K562 (cell line): ENCODE data around the gene C21orf58. TPM values are rescaled to one million over a fixed set of nuclear protein-coding genes. Genes with fewer than 3 reads are reported as not detected.

Source experiments
- ATAC-seq: fragments of 200-7000 bp; cut with Tn5 transposase; 3 replicates; pipeline ENCODE4 v1.9.1; 2020; ENCODE audit warnings: moderate library complexity
- BruUV-seq: library from RNA; stranded (reverse); fragments of 400-500 nt; replicated peaks from 2 replicates; lab custom pipeline; 2021; lab: Mats Ljungman, UMichigan
- CTCF ChIA-PET: fragments of 300-600 bp; formaldehyde crosslinking; extraction: SDS; loops from one replicate; lab custom pipeline; 2021; ENCODE audit warnings: low intra/inter-chr PET ratio; lab: Yijun Ruan, JAX
- POLR2A ChIA-PET: fragments of 300-600, 350-650 bp; sonication (Branson Sonifier 250); formaldehyde crosslinking; extraction: SDS; loops from one replicate; lab custom pipeline; 2021; ENCODE audit warnings: antibody characterized with exemption, inconsistent platforms; lab: Yijun Ruan, JAX
- DNase-seq, 4 experiments: peaks; one replicate each; pipeline versions ENCODE4 v3.0.0 to v3.0.0-alpha.2; 2011 to 2018; ENCODE audit warnings: low spot score in 3 of 4, mixed read lengths in 3 of 4; ENCODE audit errors: extremely low read depth in 1 of 4
- FAIRE-seq: peaks from 2 replicates; lab custom pipeline; 2011; peaks lifted over from hg19 to GRCh38; lab: Jason Lieb, UNC
- H2AFZ ChIP-seq: 2 replicates; pipeline ENCODE4 v1.6.0; 2011; ENCODE audit warnings: low read depth, low read length, control low read depth, inconsistent platforms
- H3K27ac ChIP-seq: fragments of 200-600 bp; 3 replicates; pipeline ENCODE4 v1.8.0; 2011; ENCODE audit warnings: low read depth, mild to moderate bottlenecking, control low read depth, inconsistent platforms, low read length, moderate library complexity, mixed read lengths; ENCODE audit errors: extremely low read depth
- H3K27me3 ChIP-seq, 2 experiments: fragments of 300-600 bp in 1 of 2; 2 replicates in 1 of 2; 3 replicates in 1 of 2; pipeline versions ENCODE4 v1.6.0 to v1.8.0; 2011; ENCODE audit warnings: inconsistent platforms in 2 of 2, low read length in 2 of 2, mild to moderate bottlenecking in 1 of 2, mixed read lengths in 1 of 2, moderate library complexity in 1 of 2; ENCODE audit not compliant: control insufficient read depth in 2 of 2, insufficient read depth in 2 of 2
- H3K36me3 ChIP-seq: fragments of 300-600 bp; 3 replicates; pipeline ENCODE4 v1.8.0; 2011; ENCODE audit warnings: mild to moderate bottlenecking, low read length, inconsistent platforms; ENCODE audit not compliant: control insufficient read depth, insufficient read depth
- H3K4me1 ChIP-seq, 2 experiments: fragments of 200-600 bp in 1 of 2; replicated peaks in 1 of 2; 2 replicates in 1 of 2; 3 replicates in 1 of 2; pipeline versions ENCODE4 v1.5.1 to v1.8.0; 2011; ENCODE audit warnings: inconsistent platforms in 2 of 2, low read length in 2 of 2, mild to moderate bottlenecking in 1 of 2, mixed read lengths in 1 of 2, moderate library complexity in 1 of 2; ENCODE audit not compliant: control insufficient read depth in 2 of 2, insufficient read depth in 2 of 2
- H3K4me2 ChIP-seq: 2 replicates; pipeline ENCODE4 v1.6.1; 2011; ENCODE audit warnings: low read length, control low read depth, inconsistent platforms, mixed read lengths; ENCODE audit not compliant: insufficient read depth
- H3K4me3 ChIP-seq: fragments of 200-600 bp; sonication (generic), shearing (Covaris generic); 2 replicates; pipeline ENCODE4 v1.5.1; 2016; ENCODE audit warnings: control low read depth, inconsistent platforms
- H3K79me2 ChIP-seq: fragments of 200-600 bp; 3 replicates; pipeline ENCODE4 v1.8.0; 2011; ENCODE audit warnings: low read length, inconsistent platforms; ENCODE audit not compliant: control insufficient read depth, insufficient read depth
- H3K9ac ChIP-seq, 2 experiments: 2 replicates each; pipeline versions ENCODE4 v1.6.0 to v1.6.1; 2011; ENCODE audit warnings: low read depth in 2 of 2, low read length in 2 of 2, control low read depth in 1 of 2, inconsistent platforms in 1 of 2, mild to moderate bottlenecking in 1 of 2, mixed read lengths in 1 of 2; ENCODE audit not compliant: insufficient read depth in 1 of 2
- H3K9me1 ChIP-seq: one replicate; pipeline ENCODE4 v1.6.0; 2011; ENCODE audit warnings: inconsistent platforms, mild to moderate bottlenecking, low read length, moderate library complexity; ENCODE audit not compliant: control insufficient read depth, insufficient read depth
- H3K9me3 ChIP-seq: replicated peaks from 2 replicates; pipeline ENCODE4 v1.5.1; 2011; ENCODE audit warnings: low read depth, low read length, inconsistent platforms; ENCODE audit not compliant: control insufficient read depth, insufficient read depth
- H4K20me1 ChIP-seq: replicated peaks from 2 replicates; pipeline ENCODE4 v1.6.1; 2011; ENCODE audit warnings: low read length, inconsistent platforms, mixed read lengths; ENCODE audit not compliant: control insufficient read depth, insufficient read depth
- CXXC5 ChIP-seq: fragments of 250-450 bp; sonication (Bioruptor Pico); IDR thresholded peaks from 2 replicates; pipeline ENCODE4 v1.8.0; 2022; ENCODE audit warnings: inconsistent platforms, mild to moderate bottlenecking, moderate library complexity
- POLR2AphosphoS2 ChIP-seq: IDR thresholded peaks from 2 replicates; pipeline ENCODE4 v1.6.1; 2012; ENCODE audit warnings: low read length, improper control_type of control experiment
- POLR2G ChIP-seq: fragments of 200-400 bp; formaldehyde crosslinking; IDR thresholded peaks from 2 replicates; pipeline ENCODE4 v1.6.1; 2017; ENCODE audit warnings: low read depth, mild to moderate bottlenecking, antibody characterized with exemption, low read length, moderate library complexity
- WGBS: fragments of 100-300 bp; shearing (Covaris generic); methylation state at CpG from one replicate; pipeline ENCODE4 v1.1.6; 2016; ENCODE audit warnings: low coverage, mixed read lengths; ENCODE audit not compliant: insufficient coverage; ENCODE audit errors: missing lambda C conversion rate; 5-methylcytosine and 5-hydroxymethylcytosine counted together
- in situ Hi-C: fragments of 300-500 bp; cut with MboI; formaldehyde crosslinking; loops from 4 replicates; pipeline ENCODE4 v1.15.0; 2018; ENCODE audit warnings: inconsistent platforms, mixed read lengths
- intact Hi-C: fragments of 100-400 bp; cut with micrococcal nuclease; formaldehyde crosslinking; loops from 2 replicates; pipeline ENCODE4 v1.14.2; 2022
- polyA plus RNA-seq, 8 experiments: library from polyadenylated mRNA; depleted of rRNA in 4 of 8; stranded (reverse) in 5 of 8; unstranded in 3 of 8; fragments of >200 nt; fragmentation: Nextera tagmentation in 2 of 8; fragmentation: Illumina TruSeq in 1 of 8; extraction: Ambion mirVana in 2 of 8; extraction: Trizol in 1 of 8; gene quantifications; 2 replicates each; pipeline versions ENCODE4 v1.2.1 to v1.2.3, GENCODE V29; 2011 to 2014; ENCODE audit warnings: inconsistent platforms in 1 of 8, missing spikeins in 1 of 8
- total RNA-seq, 7 experiments: library from RNA; depleted of rRNA in 6 of 7; stranded (reverse); fragments of >200 nt in 6 of 7; fragmentation: Illumina TruSeq in 2 of 7; extraction: Trizol in 2 of 7; gene quantifications; 2 replicates each; pipeline versions ENCODE4 v1.2.1 to v1.2.3, GENCODE V29; 2011 to 2021; ENCODE audit warnings: low replicate concordance in 1 of 7

The C21orf58 gene
- total and polyA plus RNA-seq, 9 of the 15 experiments (the other 6 are each of a cell fraction or from before 2014, with no cell fraction given) = 1.2 to 30.5 (median 12.4) TPM

DNA sequence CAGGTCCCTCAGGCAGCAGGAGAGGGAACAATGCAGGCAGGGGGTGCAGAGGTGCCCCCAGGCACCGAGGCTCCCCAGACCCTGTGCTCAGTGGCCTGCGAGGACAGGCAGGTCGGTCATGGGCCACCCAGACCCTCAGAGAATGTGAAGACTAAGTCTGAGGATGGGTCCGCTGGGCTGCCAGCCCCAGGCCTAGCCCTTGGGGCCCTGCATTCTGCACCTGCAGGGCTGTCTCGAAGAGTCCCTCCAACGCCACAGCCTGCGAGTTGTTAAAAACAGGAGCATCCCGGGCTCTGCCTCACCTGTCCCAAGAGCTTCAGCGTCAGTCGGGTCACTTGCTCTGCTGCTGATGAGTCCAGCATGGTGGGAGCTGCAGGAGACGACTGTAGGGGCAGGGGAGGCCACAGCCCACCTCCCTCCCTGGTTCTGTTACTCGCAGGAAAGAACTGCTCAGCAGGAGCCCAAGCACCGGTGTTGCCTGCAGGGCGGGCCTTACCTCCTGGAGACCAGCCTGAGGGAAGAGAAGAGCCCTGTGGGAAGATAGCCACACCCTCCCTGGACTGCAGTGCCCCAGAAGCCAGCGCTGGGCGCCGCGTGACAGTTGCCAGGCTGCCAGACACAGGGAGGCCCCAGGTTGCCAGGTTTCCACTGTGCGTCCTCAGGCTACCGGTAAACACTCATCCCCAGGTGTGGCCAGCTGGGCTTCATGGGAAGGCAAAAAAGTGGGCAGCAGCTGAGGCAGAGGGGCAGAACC lies 5.8 kb downstream of the C21orf58 start:
- ChIA-PET CTCF (no interaction called here), POLR2A (interaction anchor here (1.2 to 2.5 kb wide), 2 partner anchors 17 to 145 kb away, joined by 4 to 9 read pairs; no protein-coding TSS in a partner anchor)
- FAIRE-seq (no peak), DNase-seq (no peak), ATAC-seq (no peak)
- no peaks in the 10 kb centered on the region for H3K27me3 ChIP-seq
- 90% methylated on average over 18 of the region's 20 CpGs for whole genome bisulfite sequencing
- no TSS peak for BruUV-seq
- intact Hi-C loops = no loop called here
- H3K36me3 ChIP-seq = peaks cover 65% of the 10 kb centered on the region
- in situ Hi-C loops = no loop called here
- no peak overlapping the region for H3K4me3 ChIP-seq
- H2AFZ ChIP-seq = no peak overlapping the region
- H3K79me2 ChIP-seq = peaks cover 40% of the 10 kb centered on the region
- peak overlapping the region in 1 of 2 experiments; percentile 57; a peak in 2 of 4 replicates for H3K9ac ChIP-seq
- peaks cover 27 to 56% of the 10 kb centered on the region in 2 experiments; a peak in 4 of 5 replicates for H3K4me1 ChIP-seq
- H3K27ac ChIP-seq = no peak overlapping the region
- no peak overlapping the region for H3K4me2 ChIP-seq
- no peak for TF ChIP-seq CXXC5
- peak; percentile 11; the same call in 1 of the 2 replicates for TF ChIP-seq POLR2AphosphoS2
- TF ChIP-seq POLR2G = peak; percentile 72
- peaks cover 26% of the 10 kb centered on the region for H4K20me1 ChIP-seq
- H3K9me1 ChIP-seq = no peaks in the 10 kb centered on the region
- no peaks in the 10 kb centered on the region for H3K9me3 ChIP-seq
